H1 (cell line): ENCODE data around the gene MMS22L. TPM values are rescaled to one million over a fixed set of nuclear protein-coding genes. Genes with fewer than 3 reads are reported as not detected.

Source experiments
- ASH2L ChIP-seq: fragments of 200-600, 300-600 bp; sonication (generic); IDR thresholded peaks from one replicate; pipeline ENCODE4 v1.7.1; 2017; ENCODE audit warnings: low read length
- CHD7 ChIP-seq: fragments of 300-600 bp; sonication (generic); IDR thresholded peaks from 2 replicates; pipeline ENCODE4 v1.7.1; 2012; ENCODE audit warnings: low read length, moderate library complexity, mild to moderate bottlenecking, inconsistent platforms; ENCODE audit not compliant: insufficient replicate concordance
- CTBP2 ChIP-seq: IDR thresholded peaks from 2 replicates; pipeline ENCODE4 v1.7.0; 2011; ENCODE audit warnings: borderline replicate concordance, mild to moderate bottlenecking, moderate library complexity, mixed read lengths, low read length; ENCODE audit not compliant: insufficient read depth, insufficient read length
- EP300 ChIP-seq, 2 experiments: IDR thresholded peaks; 1 replicate in 1 of 2; 2 replicates in 1 of 2; pipeline ENCODE4 v1.6.1; 2011 to 2012; ENCODE audit warnings: low read depth in 2 of 2, low read length in 2 of 2, mild to moderate bottlenecking in 2 of 2, borderline replicate concordance in 1 of 2, inconsistent platforms in 1 of 2, moderate library complexity in 1 of 2
- JUN ChIP-seq: IDR thresholded peaks from 2 replicates; pipeline ENCODE4 v1.6.1; 2011; ENCODE audit warnings: low read depth, mild to moderate bottlenecking, improper control_type of control experiment, low read length
- JUND ChIP-seq: IDR thresholded peaks from 2 replicates; pipeline ENCODE4 v1.6.1; 2011; ENCODE audit warnings: mild to moderate bottlenecking, improper control_type of control experiment, low read length
- KDM5A ChIP-seq: fragments of 200-600 bp; IDR thresholded peaks from 2 replicates; pipeline ENCODE4 v1.7.1; 2012; ENCODE audit warnings: mild to moderate bottlenecking, low read length, inconsistent platforms, mixed read lengths
- RXRA ChIP-seq: IDR thresholded peaks from 2 replicates; pipeline ENCODE4 v1.6.1; 2011; ENCODE audit warnings: low read depth, mild to moderate bottlenecking, low read length, moderate library complexity; ENCODE audit not compliant: insufficient read depth
- SRF ChIP-seq: IDR thresholded peaks from 2 replicates; pipeline ENCODE4 v1.6.1; 2011; ENCODE audit warnings: mild to moderate bottlenecking, low read depth, low read length, moderate library complexity
- SUZ12 ChIP-seq: fragments of 200-600 bp; sonication (generic); IDR thresholded peaks from 2 replicates; pipeline ENCODE4 v1.6.1; 2012; ENCODE audit warnings: mild to moderate bottlenecking, inconsistent platforms, low read length, moderate library complexity, mixed read lengths
- TAF1 ChIP-seq: IDR thresholded peaks from 2 replicates; pipeline ENCODE4 v1.6.1; 2011; ENCODE audit warnings: mild to moderate bottlenecking, low read depth, low read length
- TCF12 ChIP-seq: IDR thresholded peaks from 2 replicates; pipeline ENCODE4 v1.6.1; 2011; ENCODE audit warnings: low read depth, mild to moderate bottlenecking, low read length
- TEAD4 ChIP-seq: IDR thresholded peaks from 2 replicates; pipeline ENCODE4 v1.6.1; 2012; ENCODE audit warnings: low read depth, low read length, inconsistent platforms, mixed read lengths
- polyA plus RNA-seq, 7 experiments: library from polyadenylated mRNA; depleted of rRNA in 3 of 7; stranded (reverse) in 5 of 7; unstranded in 2 of 7; fragments of >200 nt in 5 of 7; fragments of 200-250 nt in 2 of 7; gene quantifications; 1 replicate in 5 of 7; 2 replicates in 1 of 7; 4 replicates in 1 of 7; pipeline versions ENCODE4 v1.2.1 to v1.2.3, GENCODE V29; 2011 to 2013; ENCODE audit warnings: missing spikeins in 2 of 7, mixed read lengths in 2 of 7
- total RNA-seq: library from RNA; stranded (reverse); fragmentation: NEBNext Ultra II Directional; extraction: Animal tissue kit (Norgen Biotek cat#: 25700); gene quantifications from 2 replicates; pipeline ENCODE4 v1.2.1, GENCODE V29; 2021

MMS22L gene
- total and polyA plus RNA-seq, 2 of the 8 experiments (the other 6 are each of a cell fraction or from before 2014, with no cell fraction given): 11.1 to 32.6 TPM

GRCh38 chr6:97205966-97206365, 77.0 kb downstream of the MMS22L start (continued):
- TF ChIP-seq CHD7: no peak
- TF ChIP-seq JUN: no peak
- no peak for TF ChIP-seq ASH2L
- no peak for TF ChIP-seq JUND
- no peak for TF ChIP-seq TAF1
- TF ChIP-seq KDM5A: no peak
- TF ChIP-seq SUZ12: no peak
- TF ChIP-seq SRF: no peak
- no peak for TF ChIP-seq EP300 (IDR thresholded peaks at IDR 0.05; ENCODE audit: borderline replicate concordance in 1 of 2, low read depth in 2 of 2, low read length in 2 of 2)
- TF ChIP-seq CTBP2: no peak
- TF ChIP-seq TEAD4: no peak
- no peak for TF ChIP-seq TCF12
- no peak for TF ChIP-seq RXRA
